HG03196 (cell line): ENCODE results near the gene SLC10A3.

Experiments
- ATAC-seq: cut with Tn5 transposase; IDR thresholded peaks from one replicate; pipeline ENCODE4 v1.9.1; 2021; ENCODE audit not compliant: unreplicated experiment

The SLC10A3 gene

DNA sequence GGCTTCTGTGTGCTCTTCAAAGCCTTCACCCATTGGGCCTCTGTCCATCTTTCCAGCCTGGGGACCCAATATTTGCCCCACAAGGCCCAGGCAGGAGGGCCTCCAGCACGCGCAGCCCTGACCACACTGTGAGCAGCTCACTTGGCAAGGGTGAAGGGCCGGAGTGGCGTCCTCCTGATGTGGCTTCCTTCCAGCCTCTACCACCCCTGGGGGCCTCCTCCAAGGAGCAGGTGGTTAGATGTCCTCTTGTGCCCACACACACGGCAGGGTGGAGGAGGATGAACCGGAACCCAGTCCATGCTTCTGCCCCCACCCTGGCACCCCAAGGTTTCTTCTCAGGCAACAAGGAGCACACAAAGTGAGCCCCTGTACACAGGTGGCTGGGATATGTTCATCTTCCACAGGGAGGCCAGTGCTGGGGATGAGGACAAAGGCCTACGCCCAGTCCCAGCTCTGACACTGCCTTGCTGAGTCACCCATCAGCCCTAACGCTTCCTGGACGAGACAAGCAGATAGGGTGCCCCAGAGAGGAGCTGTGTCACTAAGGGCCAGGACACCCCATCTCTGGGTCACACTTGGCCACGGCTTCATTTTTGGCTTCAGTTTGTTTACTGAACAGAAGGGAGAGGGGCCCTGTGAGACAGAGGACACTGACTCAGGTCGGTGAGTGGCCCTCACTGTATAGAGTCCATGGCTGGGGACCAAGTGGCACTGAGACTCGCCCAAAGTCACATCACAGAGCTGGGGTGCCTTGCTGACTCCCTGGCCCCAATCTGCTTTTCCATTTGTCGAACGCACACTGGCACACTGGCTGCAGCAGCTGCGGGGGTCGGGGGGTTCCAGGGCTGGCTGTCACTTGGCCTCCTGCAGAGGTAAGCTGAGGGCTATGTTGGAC is 5.9 kb downstream of the SLC10A3 start:
- no peak for ATAC-seq

DNA sequence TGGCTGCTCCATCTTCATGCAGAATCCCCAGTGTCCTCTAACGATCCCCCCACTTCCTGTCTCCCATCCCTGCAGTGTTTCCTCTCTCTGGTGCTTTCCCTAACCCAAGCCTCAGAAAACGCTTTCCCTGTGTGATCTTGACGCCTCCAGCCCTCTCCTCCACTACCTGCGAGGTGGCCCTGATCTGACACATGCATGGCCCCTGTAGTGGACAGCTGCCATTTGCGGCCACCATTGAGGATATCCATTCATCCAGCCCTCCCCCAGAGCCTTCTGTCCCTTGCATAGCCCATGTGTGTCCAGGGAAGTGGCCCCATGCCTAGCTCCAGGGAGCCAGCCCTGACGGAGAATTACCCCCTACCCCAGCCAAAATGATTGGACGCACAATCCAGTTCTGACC is 7.1 kb downstream of the SLC10A3 start:
- ATAC-seq, result no peak

DNA sequence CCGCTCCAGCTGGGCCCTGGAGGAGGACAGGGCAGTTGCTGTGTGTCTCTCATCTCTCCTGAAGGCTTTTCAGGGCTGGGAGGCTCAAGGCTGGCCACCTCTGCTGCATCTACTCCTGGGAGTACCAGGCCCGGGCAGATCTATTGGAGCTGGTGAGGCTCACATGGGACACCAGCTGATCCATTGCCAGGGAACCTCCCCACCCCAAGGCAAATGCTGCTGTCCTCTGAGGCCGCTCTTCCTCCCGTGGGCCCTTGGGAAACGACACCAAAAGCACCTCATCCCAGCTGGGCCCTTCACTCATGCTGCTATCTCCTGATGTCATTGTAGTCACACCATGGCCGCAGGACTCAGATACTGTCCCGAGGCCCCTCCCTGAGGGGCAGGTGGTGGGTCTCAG is 7.6 kb downstream of the SLC10A3 start:
- no peak for ATAC-seq

DNA sequence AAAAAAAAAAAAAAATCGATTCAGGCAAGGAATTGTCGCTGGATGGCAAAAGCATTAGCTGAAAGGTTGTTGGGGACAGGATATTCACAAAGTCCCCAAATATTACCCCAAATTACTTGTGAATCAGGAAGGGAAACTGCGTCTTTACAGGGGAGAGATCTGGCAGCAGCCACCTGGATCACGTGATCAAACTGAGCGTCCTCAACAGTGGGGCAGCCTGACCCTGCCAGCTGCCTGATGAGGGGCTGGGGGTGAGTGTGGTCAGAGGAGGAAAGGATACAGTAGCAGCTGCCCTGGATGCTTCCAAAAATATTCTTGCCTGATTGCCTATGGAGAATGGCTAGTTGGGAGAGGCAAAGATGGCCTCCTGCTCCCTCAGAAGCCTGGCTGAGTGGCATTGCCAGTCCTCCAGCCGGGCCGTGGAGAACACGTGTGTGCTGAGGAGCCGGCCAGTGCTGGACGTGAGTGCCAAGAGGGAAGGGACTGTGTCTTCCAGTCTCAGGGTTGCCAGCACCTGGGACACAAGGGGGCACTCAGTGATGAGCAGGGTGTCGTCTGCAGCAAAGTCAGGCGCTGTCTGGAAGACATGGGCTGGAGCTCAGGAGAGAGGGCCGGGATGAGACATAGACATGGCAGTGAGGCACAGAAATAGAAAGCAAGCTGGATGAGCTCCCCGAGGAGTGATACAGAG is 8.4 kb downstream of the SLC10A3 start:
- no peak for ATAC-seq

DNA sequence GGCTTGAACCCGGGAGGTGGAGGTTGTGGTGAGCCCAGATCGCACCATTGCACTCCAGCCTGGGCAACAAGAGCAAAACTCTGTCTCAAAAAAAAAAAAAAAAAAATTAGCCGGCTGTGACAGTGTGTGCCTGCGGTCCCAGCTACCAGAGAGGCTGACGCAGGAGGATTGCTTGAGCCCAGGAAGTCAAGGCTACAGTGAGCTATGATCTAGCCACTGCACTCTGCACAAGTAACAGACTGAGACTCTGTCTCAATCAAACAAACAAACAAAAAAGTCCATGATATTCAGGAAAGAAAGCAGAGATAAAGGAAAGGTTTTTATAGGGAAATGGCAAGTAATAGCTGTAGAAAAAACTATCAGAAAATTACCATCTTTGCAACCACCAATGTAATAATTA is 9.2 kb downstream of the SLC10A3 start:
- no peak for ATAC-seq

DNA sequence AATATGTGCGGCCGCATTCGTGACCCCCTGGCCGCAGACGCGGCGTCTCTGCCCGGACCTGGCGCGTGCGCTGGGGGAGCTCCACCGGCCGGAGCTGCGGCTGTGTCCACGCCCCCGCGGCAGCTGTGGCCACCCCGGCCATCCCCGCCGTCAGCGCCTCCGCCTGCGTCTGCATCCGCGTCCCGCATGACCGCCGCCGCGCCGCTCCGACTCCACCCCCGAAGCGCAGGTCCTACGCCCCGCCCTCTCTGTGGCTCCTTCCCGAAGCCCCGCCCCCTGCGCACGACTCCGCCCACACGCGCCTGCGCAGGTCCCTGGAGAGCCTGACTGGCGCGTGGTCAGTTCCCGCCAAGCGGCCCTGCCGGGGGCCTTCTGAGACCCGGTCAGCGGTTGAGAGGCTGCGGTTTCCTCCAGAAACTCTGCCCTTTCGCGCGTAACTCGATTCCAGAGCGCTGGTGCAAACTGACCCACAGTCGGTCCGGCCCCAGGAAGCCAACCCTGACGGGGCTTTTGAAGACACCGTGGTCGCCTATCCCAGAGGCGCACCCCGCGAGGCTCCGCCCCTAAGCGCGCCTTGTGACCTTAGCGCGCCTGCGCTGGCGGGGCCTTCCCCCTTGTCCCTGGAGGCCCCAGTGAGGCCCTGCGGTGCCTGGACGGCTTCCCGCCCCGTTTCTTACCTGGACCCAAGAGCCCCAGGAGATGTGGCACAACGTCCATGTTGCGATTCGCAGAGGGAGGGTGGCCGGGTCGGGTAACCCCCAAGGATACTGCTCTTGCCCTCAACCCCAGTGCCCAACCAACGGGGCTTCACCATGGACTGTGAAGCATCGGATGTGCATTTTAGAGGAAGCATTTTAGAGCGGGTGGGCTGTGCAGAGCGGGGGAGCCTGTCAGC is 11.5 kb downstream of the SLC10A3 start, which contains the start of gene LAGE3:
Gene LAGE3, minus strand, starts transcription at position 554 of the 895 bp plus-strand sequence. Its CDS starts 366 bp downstream, at position 188.
- ATAC-seq, result peak; percentile 85

DNA sequence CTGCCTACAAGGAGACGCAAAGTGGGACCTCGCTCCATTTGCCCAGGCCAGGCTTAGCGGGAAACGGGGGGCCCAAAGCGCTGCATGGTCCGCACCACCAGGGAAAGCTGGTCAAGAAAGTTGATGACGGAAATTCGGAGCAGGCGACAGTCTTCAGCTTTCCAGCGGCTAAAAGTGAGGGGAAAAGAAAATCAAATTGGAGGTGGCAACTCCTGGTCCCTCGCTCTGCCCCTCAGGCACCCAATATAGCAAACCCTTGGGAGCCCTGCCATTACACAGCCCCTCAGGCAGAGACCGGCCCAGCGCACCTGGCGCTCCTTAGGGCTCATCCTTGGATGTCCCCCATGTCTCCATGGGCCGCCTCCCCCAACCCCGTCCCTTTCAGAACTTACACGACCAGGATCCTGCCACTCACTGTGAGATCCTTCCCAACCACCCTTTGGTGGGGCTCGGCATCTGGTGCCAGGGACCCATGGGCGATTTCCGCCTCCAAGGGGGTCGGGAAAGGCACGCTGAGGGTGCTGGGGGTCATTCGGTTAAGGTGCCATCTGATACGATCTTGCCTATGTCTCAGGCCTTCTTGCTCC is 12.4 kb downstream of the SLC10A3 start:
- ATAC-seq, result no peak

DNA sequence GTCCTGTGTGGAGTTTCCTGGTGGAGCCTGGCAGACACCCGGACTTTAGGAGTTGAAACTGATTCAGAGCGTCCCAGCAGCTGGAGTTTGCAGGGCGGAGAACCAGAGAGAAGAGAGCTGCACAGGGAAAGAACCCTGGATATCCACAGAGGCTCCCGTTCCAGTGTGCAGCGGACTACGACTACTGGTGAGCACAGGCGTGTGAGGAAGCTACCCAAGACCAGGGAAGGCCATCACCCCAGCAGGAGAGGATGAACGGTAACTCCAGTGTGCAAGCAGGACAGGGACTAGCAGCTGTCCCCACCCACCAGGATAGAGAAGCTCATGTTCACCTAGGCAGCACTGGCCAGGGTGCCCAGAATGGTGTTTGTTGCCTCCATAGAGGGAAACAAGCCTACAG is 13.6 kb downstream of the SLC10A3 start:
- ATAC-seq, result no peak

DNA sequence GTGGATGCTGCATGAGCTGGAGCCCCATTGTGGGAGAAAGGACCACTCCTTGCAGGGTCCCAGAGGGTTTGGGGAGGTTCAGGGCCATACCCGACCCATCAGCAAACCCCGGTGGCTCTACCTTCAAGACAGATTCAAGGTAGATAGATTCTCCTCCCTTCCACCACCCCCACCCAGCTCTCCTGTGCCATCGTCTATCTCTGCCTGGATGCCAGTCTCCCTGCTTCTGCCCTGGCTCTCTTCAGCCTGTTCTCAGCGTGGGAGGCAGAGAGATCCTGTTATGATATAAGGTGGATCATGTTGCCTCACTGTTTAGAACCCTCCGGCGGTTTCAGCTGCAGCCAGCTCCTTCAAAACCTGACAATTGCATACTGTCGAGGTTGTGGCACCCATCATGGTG is 16.7 kb downstream of the SLC10A3 start:
- ATAC-seq, result no peak

DNA sequence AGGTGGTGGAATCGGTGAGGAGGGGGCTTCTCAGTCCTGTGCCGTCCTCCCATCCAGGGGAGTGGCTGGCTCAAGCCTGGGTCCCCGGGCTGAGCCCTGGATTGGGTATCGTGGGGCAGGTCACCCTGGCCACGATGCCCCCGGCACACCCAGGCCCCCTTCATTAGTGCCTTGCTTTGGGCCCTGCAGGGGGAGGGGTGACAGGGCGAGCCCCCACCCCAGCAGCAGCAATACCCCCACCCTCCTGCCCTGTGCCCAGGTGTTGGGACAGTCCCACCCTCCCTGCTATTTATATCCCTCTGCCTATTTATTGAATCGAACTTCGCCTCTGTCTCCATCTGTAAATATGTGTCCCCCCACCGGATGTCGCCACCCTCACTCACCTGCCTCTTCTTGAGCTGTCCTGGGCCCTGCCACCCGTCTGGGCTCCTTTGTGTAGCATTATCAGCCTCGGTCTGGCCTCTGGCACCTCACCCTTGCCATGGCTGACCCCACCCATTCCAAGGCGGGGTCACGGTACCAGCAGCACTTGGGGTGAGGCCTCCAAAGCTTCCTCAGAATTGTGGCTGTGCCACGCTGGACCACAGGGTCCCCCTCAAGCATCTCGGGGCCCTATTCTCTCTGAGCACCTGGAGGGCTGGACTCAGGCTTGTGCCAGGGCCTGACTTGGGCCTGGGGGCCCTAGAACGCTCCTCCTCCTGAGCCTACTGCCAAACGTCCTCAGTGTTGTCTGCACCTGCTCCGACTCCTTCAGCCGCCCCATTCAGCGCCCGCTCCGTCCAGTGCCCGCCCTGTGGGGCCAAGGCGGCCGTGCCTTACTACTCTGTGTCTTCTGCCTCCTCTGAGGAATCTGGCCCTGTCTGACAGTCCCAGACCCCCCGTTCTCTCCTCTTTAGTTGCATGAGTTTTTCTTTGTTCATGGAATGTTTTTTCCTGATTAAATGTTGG is 17.5 kb downstream of the SLC10A3 start:
- ATAC-seq, result no peak

DNA sequence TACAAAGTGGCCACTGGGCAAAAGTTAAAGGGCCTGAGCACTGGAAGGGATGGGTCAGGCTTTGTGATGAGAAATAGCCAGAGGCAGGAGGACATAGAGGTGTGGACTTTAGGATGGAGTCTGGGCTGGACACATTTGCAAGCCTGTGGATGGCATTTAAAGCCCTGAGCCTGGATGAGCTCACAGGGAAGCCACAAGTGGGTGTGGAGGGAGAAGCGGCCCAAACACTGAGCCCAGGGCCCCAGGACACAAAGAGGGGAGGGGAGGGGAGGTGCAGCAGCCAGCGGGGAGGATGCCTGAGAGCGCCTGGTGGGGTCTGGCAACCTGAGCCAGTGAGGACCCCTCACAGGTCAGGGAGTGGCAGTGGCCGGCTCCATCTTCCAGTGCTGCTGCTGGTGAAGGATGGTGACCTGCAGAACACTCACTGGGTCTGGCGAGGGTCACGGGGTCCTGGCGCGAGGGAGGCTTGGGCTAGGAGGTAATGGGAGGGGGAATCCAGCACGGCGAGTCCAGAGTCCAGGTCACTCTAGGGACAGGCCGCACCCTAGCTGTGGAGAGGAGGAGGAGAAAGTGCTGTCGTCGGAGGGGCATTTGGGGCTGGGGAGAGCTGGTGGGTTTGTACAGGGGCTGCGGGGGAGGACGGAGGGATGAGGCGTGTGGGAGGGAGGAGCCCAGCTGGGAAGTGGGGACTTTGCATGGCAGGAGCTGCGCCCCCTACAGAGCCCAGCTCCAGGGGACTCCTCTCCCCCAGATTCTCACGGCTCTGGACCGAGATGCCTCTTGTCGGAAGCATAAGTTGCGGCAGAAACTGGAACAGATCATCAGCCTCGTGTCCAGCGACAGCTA is 18.4 kb downstream of the SLC10A3 start:
- no peak for ATAC-seq

DNA sequence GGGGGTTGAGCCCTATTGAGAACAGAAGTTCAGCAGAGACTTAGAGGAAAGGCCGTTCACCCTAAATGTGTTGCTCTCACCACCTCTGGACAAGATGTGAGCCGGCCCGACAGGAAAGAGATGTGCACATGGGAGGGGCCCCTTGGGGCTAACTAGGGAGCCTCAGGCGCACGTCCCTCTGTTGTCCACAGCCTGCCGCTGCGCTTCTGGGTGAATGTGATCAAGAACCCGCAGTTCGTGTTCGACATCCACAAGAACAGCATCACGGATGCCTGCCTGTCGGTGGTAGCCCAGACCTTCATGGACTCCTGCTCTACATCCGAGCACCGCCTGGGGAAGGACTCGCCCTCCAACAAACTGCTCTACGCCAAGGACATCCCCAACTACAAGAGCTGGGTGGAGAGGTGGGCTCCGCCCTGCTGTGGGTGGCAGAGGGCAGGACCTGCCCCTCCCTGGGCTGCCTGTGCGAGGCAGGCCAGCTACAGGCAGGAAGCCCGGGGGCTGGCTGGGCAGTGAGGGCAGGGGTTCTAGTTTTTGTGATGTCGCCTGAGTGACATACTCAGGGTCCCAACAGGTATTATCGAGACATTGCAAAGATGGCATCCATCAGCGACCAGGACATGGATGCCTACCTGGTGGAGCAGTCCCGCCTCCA is 19.4 kb downstream of the SLC10A3 start:
- no peak for ATAC-seq

DNA sequence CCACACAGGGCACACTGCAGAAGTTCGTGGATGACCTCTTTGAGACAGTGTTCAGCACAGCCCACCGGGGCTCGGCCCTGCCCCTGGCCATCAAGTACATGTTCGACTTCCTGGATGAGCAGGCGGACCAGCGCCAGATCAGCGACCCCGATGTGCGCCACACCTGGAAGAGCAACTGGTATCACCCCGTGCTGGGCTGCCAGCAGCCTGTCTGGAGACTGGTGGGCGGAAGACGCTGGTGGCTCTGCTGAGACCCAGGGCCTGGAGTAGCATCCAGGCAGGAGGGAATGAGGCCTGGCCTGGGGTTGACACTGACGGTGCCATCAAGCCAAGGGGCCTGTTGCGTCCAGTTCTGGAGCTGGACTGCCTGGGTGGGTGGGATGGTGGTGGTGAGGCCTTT is 20.0 kb downstream of the SLC10A3 start:
- ATAC-seq, result no peak

DNA sequence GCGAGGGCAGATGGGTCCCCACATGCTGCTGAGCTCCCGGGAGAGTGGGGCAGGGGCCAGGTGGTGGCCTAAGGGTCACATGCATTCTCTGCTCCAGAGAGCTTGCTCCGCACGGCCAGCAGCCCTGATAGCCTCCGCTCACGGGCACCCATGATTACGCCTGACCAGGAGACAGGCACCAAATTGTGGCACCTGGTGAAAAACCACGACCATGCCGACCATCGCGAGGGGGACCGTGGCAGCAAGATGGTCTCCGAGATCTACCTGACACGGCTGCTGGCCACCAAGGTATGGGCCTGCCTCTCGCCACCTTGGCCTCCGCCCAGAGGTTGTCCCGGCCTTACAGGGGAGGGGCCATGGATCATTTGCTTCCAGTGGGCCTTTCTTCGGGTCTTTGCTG is 20.5 kb downstream of the SLC10A3 start:
- no peak for ATAC-seq

DNA sequence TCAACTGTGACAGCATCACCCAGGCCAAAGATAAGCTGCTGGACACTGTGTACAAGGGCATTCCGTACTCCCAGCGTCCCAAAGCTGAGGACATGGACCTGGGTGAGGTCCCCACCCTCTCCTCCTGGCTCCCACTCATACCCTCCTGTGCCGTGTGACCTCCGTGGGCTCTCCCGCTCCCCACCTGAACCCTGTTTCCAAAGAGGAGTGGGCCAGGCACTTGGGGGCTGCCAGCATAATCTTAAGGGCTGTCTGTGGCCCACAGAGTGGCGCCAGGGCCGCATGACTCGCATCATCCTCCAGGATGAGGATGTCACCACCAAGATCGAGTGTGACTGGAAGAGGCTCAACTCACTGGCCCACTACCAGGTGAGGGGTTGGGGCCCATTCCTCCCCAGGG is 21.3 kb downstream of the SLC10A3 start:
- no peak for ATAC-seq

DNA sequence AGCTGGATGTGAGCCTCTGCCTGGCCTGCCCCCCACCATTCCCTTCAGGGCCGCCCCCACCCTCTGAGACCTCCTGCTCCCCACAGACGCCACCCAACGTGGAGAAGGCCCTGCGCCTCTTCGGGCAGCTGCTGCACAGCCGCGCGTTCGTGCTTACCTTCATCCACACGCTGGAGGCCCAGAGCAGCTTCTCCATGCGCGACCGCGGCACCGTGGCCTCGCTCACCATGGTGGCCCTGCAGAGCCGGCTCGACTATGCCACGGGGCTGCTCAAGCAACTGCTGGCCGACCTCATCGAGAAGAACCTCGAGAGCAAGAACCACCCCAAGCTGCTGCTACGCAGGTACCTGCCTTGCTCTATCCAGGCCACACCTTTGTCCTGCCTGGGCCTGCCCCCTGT is 22.2 kb downstream of the SLC10A3 start:
- ATAC-seq, result no peak

DNA sequence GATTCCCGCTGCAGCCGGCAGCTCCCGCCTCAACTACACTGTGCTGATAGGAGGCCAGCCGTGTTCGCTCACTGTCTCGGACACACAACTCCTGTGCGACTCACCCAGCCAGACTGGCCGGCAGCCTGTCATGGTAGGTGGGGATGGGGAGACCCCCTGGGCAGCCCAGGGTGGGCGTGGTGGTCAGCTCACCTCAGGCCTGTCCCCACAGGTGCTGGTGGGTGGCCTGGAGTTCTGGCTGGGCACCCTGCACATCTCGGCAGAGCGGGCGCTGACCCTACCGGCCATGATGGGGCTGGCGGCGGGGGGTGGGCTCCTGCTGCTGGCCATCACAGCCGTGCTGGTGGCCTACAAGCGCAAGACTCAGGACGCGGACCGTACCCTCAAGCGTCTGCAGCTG is 22.9 kb downstream of the SLC10A3 start:
- no peak for ATAC-seq

DNA sequence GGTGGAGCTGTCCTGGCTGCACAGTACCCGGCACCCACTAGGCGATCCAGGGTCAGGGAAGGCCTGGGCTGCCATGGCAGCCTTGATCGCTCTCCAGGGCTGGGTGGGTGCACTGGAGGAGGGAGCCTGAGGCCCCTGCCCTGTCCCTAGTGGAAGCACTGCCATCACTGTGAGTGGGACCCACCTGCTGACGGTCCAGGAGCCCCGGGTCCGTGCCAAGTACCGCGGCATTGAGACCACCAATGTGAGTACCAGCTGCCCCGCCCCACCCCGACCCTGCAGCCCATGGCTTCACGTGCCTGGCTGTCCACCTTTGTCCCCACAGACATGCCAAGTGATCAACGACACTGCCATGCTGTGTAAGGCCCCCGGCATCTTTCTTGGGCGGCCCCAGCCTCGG is 23.5 kb downstream of the SLC10A3 start:
- no peak for ATAC-seq
